Thoracic aorta (tissue), 2 donors: ENCODE data around the gene UNC13B. TPM values are rescaled to one million over a fixed set of nuclear protein-coding genes. Genes with fewer than 3 reads are reported as not detected.

Source experiments
- ATAC-seq: fragments of 150-250 bp; one replicate; pipeline ENCODE4 v1.8.0; 2017; ENCODE audit warnings: low read depth; ENCODE audit not compliant: insufficient number of reproducible peaks, low FRiP score
- DNase-seq: peaks from one replicate; pipeline ENCODE4 v3.0.0-alpha.2; 2020; ENCODE audit warnings: low spot score
- H3K27ac ChIP-seq, 2 donors: fragments of 200-600 bp; sonication (generic); 1 replicate in 1 of 2; 2 replicates in 1 of 2; pipeline ENCODE4 v1.5.1; 2016; ENCODE audit warnings: mild to moderate bottlenecking in 2 of 2, moderate library complexity in 2 of 2
- H3K27me3 ChIP-seq: fragments of 200-600 bp; sonication (generic); replicated peaks from 2 replicates; pipeline ENCODE4 v1.6.0; 2016; ENCODE audit warnings: mild to moderate bottlenecking; ENCODE audit not compliant: insufficient read depth
- H3K36me3 ChIP-seq: fragments of 200-600 bp; sonication (generic); one replicate; pipeline ENCODE4 v1.5.1; 2016
- H3K4me1 ChIP-seq, 2 donors: fragments of 200-600 bp; sonication (generic); 1 replicate in 1 of 2; 2 replicates in 1 of 2; pipeline versions ENCODE4 v1.5.1 to v1.6.0; 2016; ENCODE audit warnings: low read depth in 2 of 2, mild to moderate bottlenecking in 1 of 2; ENCODE audit not compliant: control insufficient read depth in 1 of 2
- H3K4me3 ChIP-seq: fragments of 200-600 bp; sonication (generic); 2 replicates; pipeline ENCODE4 v1.5.1; 2016; ENCODE audit warnings: mild to moderate bottlenecking
- H3K9me3 ChIP-seq: fragments of 200-600 bp; sonication (generic); 2 replicates; pipeline ENCODE4 v1.5.1; 2016
- total RNA-seq, 2 donors: library from RNA; depleted of rRNA; stranded (reverse); fragments of >200 nt; gene quantifications; one replicate each; pipeline versions ENCODE4 v1.1.0 to v1.2.3, GENCODE V29; 2016
- TF ChIP-seq, protein P1 (sequence below): fragments of 200-600 bp; sonication (generic); IDR thresholded peaks from one replicate; pipeline ENCODE4 v1.5.1; 2019; ENCODE audit warnings: antibody characterized with exemption

The UNC13B gene
- total RNA-seq, 2 donors from 2014 or later, result 38.1 to 47.4 TPM

GRCh38 chr9:35416098-35416427, 254.3 kb downstream of the UNC13B start:
- H3K9me3 ChIP-seq, result no peaks in the 10 kb centered on the region
- no peak overlapping the region for H3K27ac ChIP-seq
- TF ChIP-seq, protein P1, sequence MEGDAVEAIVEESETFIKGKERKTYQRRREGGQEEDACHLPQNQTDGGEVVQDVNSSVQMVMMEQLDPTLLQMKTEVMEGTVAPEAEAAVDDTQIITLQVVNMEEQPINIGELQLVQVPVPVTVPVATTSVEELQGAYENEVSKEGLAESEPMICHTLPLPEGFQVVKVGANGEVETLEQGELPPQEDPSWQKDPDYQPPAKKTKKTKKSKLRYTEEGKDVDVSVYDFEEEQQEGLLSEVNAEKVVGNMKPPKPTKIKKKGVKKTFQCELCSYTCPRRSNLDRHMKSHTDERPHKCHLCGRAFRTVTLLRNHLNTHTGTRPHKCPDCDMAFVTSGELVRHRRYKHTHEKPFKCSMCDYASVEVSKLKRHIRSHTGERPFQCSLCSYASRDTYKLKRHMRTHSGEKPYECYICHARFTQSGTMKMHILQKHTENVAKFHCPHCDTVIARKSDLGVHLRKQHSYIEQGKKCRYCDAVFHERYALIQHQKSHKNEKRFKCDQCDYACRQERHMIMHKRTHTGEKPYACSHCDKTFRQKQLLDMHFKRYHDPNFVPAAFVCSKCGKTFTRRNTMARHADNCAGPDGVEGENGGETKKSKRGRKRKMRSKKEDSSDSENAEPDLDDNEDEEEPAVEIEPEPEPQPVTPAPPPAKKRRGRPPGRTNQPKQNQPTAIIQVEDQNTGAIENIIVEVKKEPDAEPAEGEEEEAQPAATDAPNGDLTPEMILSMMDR, result no peak
- ATAC-seq (no peak), DNase-seq (no peak)
- H3K4me3 ChIP-seq, result no peak overlapping the region
- H3K4me1 ChIP-seq, result no peaks in the 10 kb centered on the region
- H3K27me3 ChIP-seq, result no peaks in the 10 kb centered on the region
- H3K36me3 ChIP-seq, result peaks cover 4% of the 10 kb centered on the region

DNA sequence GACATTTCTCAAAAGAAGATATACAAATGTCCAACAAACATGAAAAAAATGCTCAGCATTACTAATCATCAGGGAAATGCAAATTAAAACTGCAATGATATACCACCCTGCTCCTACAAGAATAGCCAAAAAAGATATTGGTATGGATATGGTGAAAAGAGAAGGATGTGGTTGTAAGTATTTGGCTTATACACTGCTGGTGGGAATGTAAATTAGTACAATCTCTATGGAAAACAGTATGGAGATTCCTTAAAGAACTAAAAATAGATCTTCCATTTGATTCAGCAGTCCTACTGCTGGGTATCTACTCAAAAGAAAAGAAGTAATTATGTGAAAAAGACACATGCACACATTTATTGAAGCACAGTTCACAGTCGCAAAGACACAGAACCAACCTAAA, 260.5 kb downstream of the UNC13B start:
- no peaks in the 10 kb centered on the region for H3K27me3 ChIP-seq
- H3K9me3 ChIP-seq, result no peaks in the 10 kb centered on the region
- DNase-seq, result no peak
- no peak overlapping the region for H3K4me3 ChIP-seq
- H3K36me3 ChIP-seq, result no peaks in the 10 kb centered on the region
- TF ChIP-seq, protein P1, result no peak
- no peak for ATAC-seq
- no peak overlapping the region for H3K27ac ChIP-seq
- no peaks in the 10 kb centered on the region for H3K4me1 ChIP-seq

- Histone ChIP-seq H3K36me3 (no peaks in the 10 kb centered on the region), H3K9me3 (no peaks in the 10 kb centered on the region), H3K4me3 (no peak overlapping the region), H3K4me1 (no peaks in the 10 kb centered on the region), H3K27ac (no peak overlapping the region), H3K27me3 (no peaks in the 10 kb centered on the region)
- ATAC-seq (no peak), DNase-seq (no peak)
- TF ChIP-seq, protein P1, result no peak
Measured at GRCh38 chr9:35422753-35423152, 260.9 kb downstream of the UNC13B start.

DNA sequence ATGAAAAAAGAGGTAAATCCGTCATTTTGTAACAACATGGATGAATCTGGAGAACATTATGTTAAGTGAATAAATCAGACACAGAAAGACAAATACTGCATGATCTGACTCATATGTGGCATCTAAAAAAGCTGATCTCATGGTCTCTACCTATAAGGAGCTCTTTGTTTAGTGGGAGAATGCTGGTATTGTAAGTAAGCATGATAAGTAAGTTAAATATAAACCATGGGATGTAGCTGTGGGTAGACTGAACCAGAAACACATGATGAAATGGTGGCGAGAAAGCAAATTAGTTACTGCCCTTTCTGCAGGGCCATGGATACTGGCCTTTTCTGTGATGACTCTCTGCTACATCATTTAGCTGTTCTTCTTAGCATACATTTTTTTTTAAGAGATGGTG, 261.7 kb downstream of the UNC13B start:
- no peak overlapping the region for H3K4me3 ChIP-seq
- no peak for ATAC-seq
- DNase-seq, result no peak
- H3K9me3 ChIP-seq, result peaks cover 4% of the 10 kb centered on the region
- no peaks in the 10 kb centered on the region for H3K36me3 ChIP-seq
- no peaks in the 10 kb centered on the region for H3K27me3 ChIP-seq
- no peaks in the 10 kb centered on the region for H3K4me1 ChIP-seq
- TF ChIP-seq, protein P1, result no peak
- no peak overlapping the region for H3K27ac ChIP-seq

GRCh38 chr9:35424356-35425352, 262.8 kb downstream of the UNC13B start:
- ATAC-seq (no peak), DNase-seq (no peak)
- Histone ChIP-seq H3K9me3 (peaks cover 10% of the 10 kb centered on the region), H3K27ac (no peak overlapping the region), H3K4me1 (no peaks in the 10 kb centered on the region), H3K27me3 (no peaks in the 10 kb centered on the region), H3K36me3 (no peaks in the 10 kb centered on the region), H3K4me3 (no peak overlapping the region)
- TF ChIP-seq, protein P1, result no peak
